K562 (cell line): Measurements from ENCODE around the gene TRIM45. TPM values are rescaled to one million over a fixed set of nuclear protein-coding genes. Genes with fewer than 3 reads are reported as not detected.

ENCODE experiments used
- ARID3A ChIP-seq: IDR thresholded peaks from 2 replicates; pipeline ENCODE4 v1.6.1; 2012; ENCODE audit warnings: low read depth, low read length, improper control_type of control experiment, borderline replicate concordance
- ATF4 ChIP-seq: fragments of 450-650 bp; formaldehyde crosslinking; IDR thresholded peaks from 2 replicates; pipeline ENCODE4 v1.4.0; 2022; ENCODE audit warnings: mild to moderate bottlenecking, moderate library complexity
- BRD9 ChIP-seq: fragments of 450-650 bp; IDR thresholded peaks from 2 replicates; pipeline ENCODE4 v1.6.1; 2018; ENCODE audit warnings: low read depth; ENCODE audit not compliant: partially characterized antibody
- CUX1 ChIP-seq: fragments of 200-800 bp; sonication (Bioruptor generic); IDR thresholded peaks from 2 replicates; pipeline ENCODE4 v1.6.1; 2016; ENCODE audit warnings: missing genetic modification characterization, missing compliant biosample characterization
- DDX20 ChIP-seq: fragments of 450-650 bp; IDR thresholded peaks from 2 replicates; pipeline ENCODE4 v1.6.1; 2016; ENCODE audit warnings: missing genetic modification characterization, low read depth, mild to moderate bottlenecking, missing compliant biosample characterization, moderate library complexity
- DEAF1 ChIP-seq: fragments of 450-650 bp; formaldehyde crosslinking; IDR thresholded peaks from 2 replicates; pipeline ENCODE4 v1.4.0; 2020; ENCODE audit warnings: mild to moderate bottlenecking, moderate library complexity
- RAD21 ChIP-seq, 2 experiments: fragments of 250-450 bp in 1 of 2; fragments of 450-650 bp in 1 of 2; sonication (Bioruptor Pico) in 1 of 2; formaldehyde crosslinking in 1 of 2; IDR thresholded peaks in 1 of 2; conservative IDR thresholded peaks in 1 of 2; 2 replicates each; pipeline versions ENCODE4 v1.4.0 to v1.8.0; 2020 to 2022; ENCODE audit warnings: mild to moderate bottlenecking in 2 of 2, moderate library complexity in 1 of 2
- RAD51 ChIP-seq: fragments of 450-650 bp; IDR thresholded peaks from 2 replicates; pipeline ENCODE4 v1.7.1; 2016; ENCODE audit warnings: low read depth, mild to moderate bottlenecking, borderline replicate concordance
- SMC3 ChIP-seq: conservative IDR thresholded peaks from 2 replicates; pipeline ENCODE4 v1.6.1; 2011; ENCODE audit warnings: low read depth, low read length, improper control_type of control experiment; ENCODE audit not compliant: insufficient read depth
- ZNF277 ChIP-seq: fragments of 250-450 bp; sonication (Bioruptor Pico); IDR thresholded peaks from 2 replicates; pipeline ENCODE4 v1.8.0; 2022; ENCODE audit warnings: inconsistent platforms, mild to moderate bottlenecking, moderate library complexity, borderline replicate concordance
- polyA plus RNA-seq, 8 experiments: library from polyadenylated mRNA; depleted of rRNA in 4 of 8; stranded (reverse) in 5 of 8; unstranded in 3 of 8; fragments of >200 nt; fragmentation: Nextera tagmentation in 2 of 8; fragmentation: Illumina TruSeq in 1 of 8; extraction: Ambion mirVana in 2 of 8; extraction: Trizol in 1 of 8; gene quantifications; 2 replicates each; pipeline versions ENCODE4 v1.2.1 to v1.2.3, GENCODE V29; 2011 to 2014; ENCODE audit warnings: inconsistent platforms in 1 of 8, missing spikeins in 1 of 8
- total RNA-seq, 7 experiments: library from RNA; depleted of rRNA in 6 of 7; stranded (reverse); fragments of >200 nt in 6 of 7; fragmentation: Illumina TruSeq in 2 of 7; extraction: Trizol in 2 of 7; gene quantifications; 2 replicates each; pipeline versions ENCODE4 v1.2.1 to v1.2.3, GENCODE V29; 2011 to 2021; ENCODE audit warnings: low replicate concordance in 1 of 7

TRIM45 gene
- total and polyA plus RNA-seq, 9 of the 15 experiments (the other 6 are each of a cell fraction or from before 2014, with no cell fraction given), result 1.9 to 6.2 (median 3.6) TPM

GRCh38 chr1:117128323-117129079, 7.0 kb upstream of the TRIM45 start (continued):
- peak; percentile 28; the same call in 1 of the 2 replicates for TF ChIP-seq DEAF1 (CRISPR knock-in tag)
- TF ChIP-seq CUX1 (CRISPR knock-in tag), result no peak
- no peak for TF ChIP-seq DDX20 (tag)
- TF ChIP-seq BRD9, result peak; percentile 24
- no peak for TF ChIP-seq ATF4 (CRISPR knock-in tag)
- peak; percentile 80; the same call in 1 of the 2 replicates for TF ChIP-seq ARID3A
- TF ChIP-seq RAD21 (CRISPR knock-in tag; conservative IDR thresholded peaks at IDR 0.05 in 1 of 2, IDR thresholded peaks at IDR 0.05 in 1 of 2), result peak; percentile 53 to 78
- TF ChIP-seq SMC3, result 0 out of 2 replicates have a peak, but pooled peaks have one; percentile 22
- TF ChIP-seq RAD51, result no peak
- no peak for TF ChIP-seq ZNF277 (CRISPR knock-in tag)
